Stimulated activated CD4-positive, alpha-beta T cell treated with anti-CD3 and anti-CD28 coated beads, TNF-alpha, amount 100 ng/mL, for 1 hour (primary cell): ENCODE measurements around the gene MED27.

ENCODE experiments used
- DNase-seq, 3 donors: peaks; one replicate each; pipeline ENCODE4 v3.0.0-alpha.2; 2020; ENCODE audit warnings: low read depth in 3 of 3, low spot score in 1 of 3

Gene MED27

GRCh38 chr9:132000659-132001058, 79.0 kb downstream of the MED27 start:
- DNase-seq = no peak

GRCh38 chr9:131999692-132000551, 79.7 kb downstream of the MED27 start:
- no peak for DNase-seq

- DNase-seq = no peak
Measured at GRCh38 chr9:131997779-131998178, 81.9 kb downstream of the MED27 start.

GRCh38 chr9:131997076-131997475, 82.6 kb downstream of the MED27 start:
- no peak for DNase-seq

GRCh38 chr9:131995382-131995781, 84.3 kb downstream of the MED27 start:
- no peak for DNase-seq

- DNase-seq = no peak
Measured at GRCh38 chr9:131994364-131995125, 85.1 kb downstream of the MED27 start.

- no peak for DNase-seq
Measured at GRCh38 chr9:131992906-131993657, 86.6 kb downstream of the MED27 start.

- DNase-seq = no peak
Measured at GRCh38 chr9:131987232-131987631, 92.4 kb downstream of the MED27 start.

- DNase-seq = no peak
Measured at GRCh38 chr9:131986576-131986975, 93.1 kb downstream of the MED27 start.

- DNase-seq = no peak
Measured at GRCh38 chr9:131986089-131986488, 93.6 kb downstream of the MED27 start.

- no peak for DNase-seq
Measured at GRCh38 chr9:131984564-131984963, 95.1 kb downstream of the MED27 start.

- DNase-seq = no peak
Measured at GRCh38 chr9:131982671-131983239, 96.9 kb downstream of the MED27 start.

GRCh38 chr9:131982102-131982501, 97.6 kb downstream of the MED27 start:
- DNase-seq = no peak

GRCh38 chr9:131981116-131981776, 98.4 kb downstream of the MED27 start:
- DNase-seq = no peak

- DNase-seq = no peak
Measured at GRCh38 chr9:131980267-131981016, 99.2 kb downstream of the MED27 start.

- DNase-seq = no peak
Measured at GRCh38 chr9:131977109-131977838, 102.4 kb downstream of the MED27 start.

GRCh38 chr9:131976157-131977108, 103.2 kb downstream of the MED27 start:
- DNase-seq = no peak

GRCh38 chr9:131972889-131973288, 106.8 kb downstream of the MED27 start:
- no peak for DNase-seq
